Muscle of leg (tissue), 11 donors: Measurements from ENCODE around the gene TRIB2. TPM values are rescaled to one million over a fixed set of nuclear protein-coding genes. Genes with fewer than 3 reads are reported as not detected.

ENCODE experiments used
- DNase-seq: peaks from one replicate; pipeline ENCODE4 v3.0.0; 2013
- H3K27ac ChIP-seq: one replicate; pipeline ENCODE4 v1.5.1; 2013; ENCODE audit warnings: mild to moderate bottlenecking, low read length, control low read depth
- H3K27me3 ChIP-seq: one replicate; pipeline ENCODE4 v1.6.1; 2013; ENCODE audit warnings: low read length; ENCODE audit not compliant: control insufficient read depth, insufficient read depth
- H3K36me3 ChIP-seq: one replicate; pipeline ENCODE4 v1.6.1; 2013; ENCODE audit warnings: low read length; ENCODE audit not compliant: control insufficient read depth, insufficient read depth
- H3K4me1 ChIP-seq: one replicate; pipeline ENCODE4 v1.6.1; 2013; ENCODE audit warnings: low read length; ENCODE audit not compliant: control insufficient read depth, insufficient read depth
- H3K4me3 ChIP-seq: one replicate; pipeline ENCODE4 v1.5.1; 2013; ENCODE audit warnings: low read length, control low read depth
- H3K9me3 ChIP-seq: replicated peaks from 2 replicates; pipeline ENCODE4 v1.6.1; 2013; ENCODE audit warnings: low read depth, low read length; ENCODE audit not compliant: control insufficient read depth
- WGBS: methylation state at CpG from one replicate; pipeline ENCODE4 v1.1.5; 2013; ENCODE audit warnings: missing lambda C conversion rate; ENCODE audit not compliant: insufficient coverage; 5-methylcytosine and 5-hydroxymethylcytosine counted together
- polyA plus RNA-seq, 8 donors: library from polyadenylated mRNA; unstranded; fragments of 120-200 nt; gene quantifications; one replicate each; pipeline versions ENCODE4 v1.2.1 to v1.2.3, GENCODE V29; 2013; ENCODE audit warnings: inconsistent platforms in 1 of 8, low replicate concordance in 1 of 8; ENCODE audit not compliant: insufficient read length in 8 of 8, insufficient read depth in 1 of 8
- total RNA-seq: library from RNA; stranded (reverse); fragments of 120-200 nt; gene quantifications from one replicate; pipeline ENCODE4 v1.2.4, GENCODE V29; 2013

TRIB2 gene
- total and polyA plus RNA-seq, 9 donors, result 36.1 to 93.7 (median 64.2) TPM

- no peak overlapping the region for H3K27ac ChIP-seq
- peaks cover 2% of the 10 kb centered on the region for H3K9me3 ChIP-seq
- H3K4me1 ChIP-seq, result peaks cover 3% of the 10 kb centered on the region
- H3K27me3 ChIP-seq, result no peaks in the 10 kb centered on the region
- H3K4me3 ChIP-seq, result no peak overlapping the region
- no peaks in the 10 kb centered on the region for H3K36me3 ChIP-seq
- DNase-seq, result no peak
- WGBS, result no CpG with 5 or more reads among the region's 3 CpGs
Observed at GRCh38 chr2:12771154-12771553, 54.4 kb downstream of the TRIB2 start.

- no peak for DNase-seq
- no peaks in the 10 kb centered on the region for H3K36me3 ChIP-seq
- no peak overlapping the region for H3K4me3 ChIP-seq
- WGBS, result no CpG with 5 or more reads among the region's 3 CpGs
- no peak overlapping the region for H3K27ac ChIP-seq
- peaks cover 2% of the 10 kb centered on the region for H3K9me3 ChIP-seq
- H3K4me1 ChIP-seq, result peaks cover 8% of the 10 kb centered on the region
- H3K27me3 ChIP-seq, result no peaks in the 10 kb centered on the region
Observed at GRCh38 chr2:12773586-12774394, 57.1 kb downstream of the TRIB2 start.

- H3K4me1 ChIP-seq, result peaks cover 8% of the 10 kb centered on the region
- no peaks in the 10 kb centered on the region for H3K27me3 ChIP-seq
- peaks cover 2% of the 10 kb centered on the region for H3K9me3 ChIP-seq
- no CpG with 5 or more reads among the region's 1 CpG for WGBS
- peak; percentile 83 for DNase-seq
- H3K4me3 ChIP-seq, result no peak overlapping the region
- no peaks in the 10 kb centered on the region for H3K36me3 ChIP-seq
- no peak overlapping the region for H3K27ac ChIP-seq
Observed at GRCh38 chr2:12774395-12774727, 57.6 kb downstream of the TRIB2 start.

- H3K4me3 ChIP-seq, result no peak overlapping the region
- H3K36me3 ChIP-seq, result no peaks in the 10 kb centered on the region
- H3K27me3 ChIP-seq, result no peaks in the 10 kb centered on the region
- H3K27ac ChIP-seq, result peak overlapping the region; percentile 59
- H3K9me3 ChIP-seq, result peaks cover 2% of the 10 kb centered on the region
- no CpG with 5 or more reads among the region's 1 CpG for WGBS
- peaks cover 5% of the 10 kb centered on the region for H3K4me1 ChIP-seq
- DNase-seq, result peak; percentile 90
Observed at GRCh38 chr2:12776521-12776961, 59.8 kb downstream of the TRIB2 start.

- H3K36me3 ChIP-seq, result no peaks in the 10 kb centered on the region
- DNase-seq, result peak; percentile 74
- 40% methylated on average over 6 of the region's 6 CpGs for WGBS
- H3K27me3 ChIP-seq, result no peaks in the 10 kb centered on the region
- H3K27ac ChIP-seq, result no peak overlapping the region
- H3K9me3 ChIP-seq, result peaks cover 2% of the 10 kb centered on the region
- no peak overlapping the region for H3K4me3 ChIP-seq
- H3K4me1 ChIP-seq, result peaks cover 5% of the 10 kb centered on the region
Observed at GRCh38 chr2:12778369-12778768, 61.6 kb downstream of the TRIB2 start.

GRCh38 chr2:12778811-12779579 lies 62.3 kb downstream of the TRIB2 start:
- no peak overlapping the region for H3K27ac ChIP-seq
- H3K36me3 ChIP-seq, result no peaks in the 10 kb centered on the region
- H3K27me3 ChIP-seq, result no peaks in the 10 kb centered on the region
- no peak for DNase-seq
- H3K4me3 ChIP-seq, result no peak overlapping the region
- peaks cover 5% of the 10 kb centered on the region for H3K4me1 ChIP-seq
- 83% methylated on average over 6 of the region's 12 CpGs for WGBS
- peaks cover 2% of the 10 kb centered on the region for H3K9me3 ChIP-seq

GRCh38 chr2:12781329-12781728 lies 64.6 kb downstream of the TRIB2 start:
- H3K36me3 ChIP-seq, result no peaks in the 10 kb centered on the region
- H3K4me3 ChIP-seq, result no peak overlapping the region
- no peak overlapping the region for H3K27ac ChIP-seq
- no peak for DNase-seq
- no peaks in the 10 kb centered on the region for H3K27me3 ChIP-seq
- peaks cover 5% of the 10 kb centered on the region for H3K4me1 ChIP-seq
- H3K9me3 ChIP-seq, result no peaks in the 10 kb centered on the region

- Histone ChIP-seq H3K27me3 (no peaks in the 10 kb centered on the region), H3K36me3 (no peaks in the 10 kb centered on the region), H3K4me3 (no peak overlapping the region), H3K9me3 (no peaks in the 10 kb centered on the region), H3K27ac (peak overlapping the region; percentile 96), H3K4me1 (peaks cover 4% of the 10 kb centered on the region)
- DNase-seq, result peak; percentile 96
- no CpG with 5 or more reads among the region's 7 CpGs for WGBS
Observed at GRCh38 chr2:12787891-12788801, 71.4 kb downstream of the TRIB2 start.

- H3K27ac ChIP-seq, result no peak overlapping the region
- no peak overlapping the region for H3K4me3 ChIP-seq
- no peak for DNase-seq
- no peaks in the 10 kb centered on the region for H3K27me3 ChIP-seq
- no peaks in the 10 kb centered on the region for H3K9me3 ChIP-seq
- WGBS, result no CpG with 5 or more reads among the region's 3 CpGs
- no peaks in the 10 kb centered on the region for H3K36me3 ChIP-seq
- peaks cover 12% of the 10 kb centered on the region for H3K4me1 ChIP-seq
Observed at GRCh38 chr2:12791906-12792305, 75.2 kb downstream of the TRIB2 start.
